ENCODE measurements around the gene EEA1.

Gene EEA1

DNA sequence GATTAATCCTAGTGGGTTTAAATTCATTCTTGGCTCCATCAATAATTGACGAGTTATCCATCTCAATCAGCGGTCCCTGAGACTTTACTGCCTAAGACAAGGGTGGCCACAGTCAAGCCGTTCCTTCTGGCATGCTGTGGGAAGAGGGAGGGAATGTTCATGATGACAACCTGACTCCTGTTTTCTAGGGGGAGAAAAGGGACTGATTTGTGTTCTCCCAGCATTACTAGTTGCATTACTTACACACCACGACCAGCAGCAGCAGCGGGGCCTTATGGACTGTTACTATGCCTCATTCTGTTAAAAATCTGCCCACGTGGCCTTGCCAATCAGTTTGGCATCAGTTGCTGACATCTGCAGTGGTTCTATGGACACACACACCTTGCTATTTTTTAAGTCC, 196.4 kb downstream of the EEA1 start:
- Histone ChIP-seq H3K36me3 (ENCODE audit: control insufficient read depth, insufficient read depth, low read length) (no peaks in the 10 kb centered on the region), H3K4me1 (ENCODE audit: control insufficient read depth, insufficient read depth, low read length) (peaks cover 5% of the 10 kb centered on the region), H3K27me3 (ENCODE audit: control insufficient read depth, insufficient read depth, low read length) (no peaks in the 10 kb centered on the region), H3K4me3 (ENCODE audit: low read length) (no peak overlapping the region), H3K27ac (ENCODE audit: low read depth, low read length) (no peak overlapping the region), H3K9ac (ENCODE audit: low read length) (no peak overlapping the region)

GRCh38 chr12:92732216-92732615, 196.9 kb downstream of the EEA1 start:
- Histone ChIP-seq H3K27me3 (ENCODE audit: control insufficient read depth, insufficient read depth, low read length) (no peaks in the 10 kb centered on the region), H3K36me3 (ENCODE audit: control insufficient read depth, insufficient read depth, low read length) (no peaks in the 10 kb centered on the region), H3K9ac (ENCODE audit: low read length) (no peak overlapping the region), H3K4me1 (ENCODE audit: control insufficient read depth, insufficient read depth, low read length) (peaks cover 5% of the 10 kb centered on the region), H3K27ac (ENCODE audit: low read depth, low read length) (no peak overlapping the region), H3K4me3 (ENCODE audit: low read length) (no peak overlapping the region)

GRCh38 chr12:92730758-92731157, 198.3 kb downstream of the EEA1 start:
- H3K4me1 ChIP-seq (ENCODE audit: control insufficient read depth, insufficient read depth, low read length), result peaks cover 5% of the 10 kb centered on the region
- no peaks in the 10 kb centered on the region for H3K27me3 ChIP-seq (ENCODE audit: control insufficient read depth, insufficient read depth, low read length)
- no peaks in the 10 kb centered on the region for H3K36me3 ChIP-seq (ENCODE audit: control insufficient read depth, insufficient read depth, low read length)
- H3K9ac ChIP-seq (ENCODE audit: low read length), result no peak overlapping the region
- H3K27ac ChIP-seq (ENCODE audit: low read depth, low read length), result no peak overlapping the region
- no peak overlapping the region for H3K4me3 ChIP-seq (ENCODE audit: low read length)

- no peak overlapping the region for H3K9ac ChIP-seq (ENCODE audit: low read length)
These were observed 199.3 kb downstream of the EEA1 start for GRCh38 chr12:92729773-92730305.

GRCh38 chr12:92726850-92727249, 202.2 kb downstream of the EEA1 start:
- H3K4me1 ChIP-seq (ENCODE audit: control insufficient read depth, insufficient read depth, low read length), result no peaks in the 10 kb centered on the region
- no peaks in the 10 kb centered on the region for H3K36me3 ChIP-seq (ENCODE audit: control insufficient read depth, insufficient read depth, low read length)
- no peaks in the 10 kb centered on the region for H3K27me3 ChIP-seq (ENCODE audit: control insufficient read depth, insufficient read depth, low read length)
- no peak overlapping the region for H3K9ac ChIP-seq (ENCODE audit: low read length)
- H3K4me3 ChIP-seq (ENCODE audit: low read length), result no peak overlapping the region
- H3K27ac ChIP-seq (ENCODE audit: low read depth, low read length), result no peak overlapping the region

More at GRCh38 chr12:92729773-92730305, 199.3 kb downstream of the EEA1 start:
- peaks cover 2% of the 10 kb centered on the region for H3K4me1 ChIP-seq (ENCODE audit: control insufficient read depth, insufficient read depth, low read length)
- H3K27me3 ChIP-seq (ENCODE audit: control insufficient read depth, insufficient read depth, low read length), result no peaks in the 10 kb centered on the region
- H3K27ac ChIP-seq (ENCODE audit: low read depth, low read length), result no peak overlapping the region
- H3K36me3 ChIP-seq (ENCODE audit: control insufficient read depth, insufficient read depth, low read length), result no peaks in the 10 kb centered on the region
- H3K4me3 ChIP-seq (ENCODE audit: low read length), result no peak overlapping the region

DNA sequence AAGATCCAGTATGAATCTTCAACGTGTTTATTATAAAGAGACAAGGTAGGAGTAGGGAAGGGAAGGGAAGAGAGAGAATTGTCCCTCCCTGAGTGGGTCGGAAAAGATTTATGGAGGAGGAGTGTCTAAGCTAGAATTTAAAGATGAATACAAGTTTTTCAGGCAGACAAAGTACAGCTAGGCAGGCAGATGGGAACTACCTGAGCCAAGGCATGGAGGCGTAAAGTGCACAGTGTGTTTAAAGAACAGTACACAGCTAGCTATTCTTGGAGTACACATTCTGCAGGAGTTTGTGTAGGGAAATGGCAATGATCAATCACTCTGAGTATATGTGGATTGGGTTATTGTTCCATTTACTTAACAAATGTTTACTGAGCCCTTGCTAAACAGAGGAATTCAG, 206.2 kb downstream of the EEA1 start:
- Histone ChIP-seq H3K4me1 (ENCODE audit: control insufficient read depth, insufficient read depth, low read length) (no peaks in the 10 kb centered on the region), H3K9ac (ENCODE audit: low read length) (no peak overlapping the region), H3K36me3 (ENCODE audit: control insufficient read depth, insufficient read depth, low read length) (no peaks in the 10 kb centered on the region), H3K27ac (ENCODE audit: low read depth, low read length) (no peak overlapping the region), H3K27me3 (ENCODE audit: control insufficient read depth, insufficient read depth, low read length) (no peaks in the 10 kb centered on the region), H3K4me3 (ENCODE audit: low read length) (no peak overlapping the region)

DNA sequence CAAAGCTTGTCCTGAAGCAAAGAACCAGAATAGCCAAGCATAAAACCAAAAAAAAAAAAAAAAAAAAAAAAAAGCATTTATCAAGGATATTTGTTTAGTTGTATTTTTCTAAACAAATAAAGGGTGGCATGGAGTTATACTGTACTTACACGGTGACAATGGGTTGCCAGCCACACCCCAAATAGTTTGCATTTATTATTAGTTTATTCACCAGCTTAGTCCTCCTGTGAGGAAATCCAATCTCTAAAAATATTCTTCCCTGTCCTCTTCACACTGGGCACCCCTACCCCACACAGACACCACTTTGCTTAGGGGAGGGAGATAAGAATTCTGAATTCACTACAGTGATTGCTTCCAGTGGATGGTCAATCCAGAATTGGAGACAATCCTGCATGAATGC, 207.4 kb downstream of the EEA1 start:
- Histone ChIP-seq H3K27ac (ENCODE audit: low read depth, low read length) (no peak overlapping the region), H3K9ac (ENCODE audit: low read length) (no peak overlapping the region), H3K4me1 (ENCODE audit: control insufficient read depth, insufficient read depth, low read length) (no peaks in the 10 kb centered on the region), H3K27me3 (ENCODE audit: control insufficient read depth, insufficient read depth, low read length) (no peaks in the 10 kb centered on the region), H3K36me3 (ENCODE audit: control insufficient read depth, insufficient read depth, low read length) (no peaks in the 10 kb centered on the region), H3K4me3 (ENCODE audit: low read length) (no peak overlapping the region)

DNA sequence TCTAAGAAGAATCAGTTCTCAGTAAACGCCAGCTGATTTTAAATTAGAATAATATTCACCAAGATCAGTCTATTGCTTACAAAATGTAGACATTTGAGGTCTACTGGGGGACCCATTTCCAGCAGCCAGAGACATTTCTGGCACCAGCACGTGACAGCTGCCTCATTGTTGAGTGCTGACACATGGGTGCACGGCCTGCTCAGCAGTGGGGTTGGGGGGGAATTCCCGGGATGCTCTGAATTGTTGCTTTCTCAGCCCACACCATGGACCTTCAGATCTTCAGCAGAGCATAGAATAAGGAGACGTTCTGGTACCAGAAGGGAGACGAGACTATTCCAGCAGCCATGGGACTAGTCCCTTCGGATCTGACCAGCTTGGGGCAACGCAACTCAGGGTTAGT, 208.0 kb downstream of the EEA1 start:
- H3K4me3 ChIP-seq (ENCODE audit: low read length), result no peak overlapping the region
- no peaks in the 10 kb centered on the region for H3K36me3 ChIP-seq (ENCODE audit: control insufficient read depth, insufficient read depth, low read length)
- H3K4me1 ChIP-seq (ENCODE audit: control insufficient read depth, insufficient read depth, low read length), result no peaks in the 10 kb centered on the region
- H3K27ac ChIP-seq (ENCODE audit: low read depth, low read length), result no peak overlapping the region
- no peaks in the 10 kb centered on the region for H3K27me3 ChIP-seq (ENCODE audit: control insufficient read depth, insufficient read depth, low read length)
- no peak overlapping the region for H3K9ac ChIP-seq (ENCODE audit: low read length)
